Effector CD8-positive, alpha-beta T cell (primary cell): ENCODE results near the gene CD151.

Experiments
- DNase-seq: peaks from one replicate; lab custom pipeline; 2025; lab: John Stamatoyannopoulos, UW

The CD151 gene

DNA sequence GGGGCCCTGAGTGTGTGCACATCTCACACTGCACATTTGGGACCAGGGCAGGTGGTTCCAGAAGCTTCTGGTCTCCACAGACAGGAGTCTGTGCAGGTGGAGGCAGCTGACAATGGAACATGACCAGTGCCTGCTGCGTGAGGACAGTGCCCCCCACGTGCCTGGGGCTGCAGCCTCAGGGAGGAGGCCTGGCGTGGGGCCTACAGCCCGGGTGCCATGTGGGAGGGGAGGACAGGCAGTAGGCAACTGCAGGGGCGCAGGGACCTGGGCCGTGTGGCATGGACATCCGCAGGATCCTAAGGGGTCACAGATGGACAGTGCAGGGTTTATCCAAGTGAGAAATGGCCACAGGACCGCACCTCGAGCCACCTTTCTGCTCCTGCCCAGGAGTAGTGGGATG lies 38.7 kb downstream of the CD151 start:
- DNase-seq = no peak

- DNase-seq = no peak
Measured at GRCh38 chr11:872799-873198, 40.0 kb downstream of the CD151 start.

GRCh38 chr11:873706-874105 lies 41.0 kb downstream of the CD151 start:
- no peak for DNase-seq

DNA sequence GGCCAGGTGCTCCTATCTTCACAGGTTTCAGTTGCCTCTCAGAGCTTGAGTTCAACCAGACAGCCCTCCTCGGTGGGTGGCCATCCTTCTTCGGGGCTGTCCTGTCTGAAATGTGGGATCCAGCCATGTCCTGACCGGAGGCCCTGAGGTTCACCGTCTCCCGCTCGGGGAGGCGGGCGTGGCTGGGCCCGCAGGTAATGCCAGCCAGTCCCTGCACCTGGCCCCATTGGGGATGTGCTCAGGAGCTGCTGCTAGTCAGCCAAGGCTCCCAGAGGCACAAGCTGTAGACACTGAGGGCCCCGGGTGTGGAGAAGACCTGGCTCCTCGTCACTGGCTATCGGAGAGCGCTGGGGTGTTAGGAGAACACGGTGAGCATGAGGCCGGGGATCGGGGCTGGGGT lies 42.5 kb downstream of the CD151 start:
- no peak for DNase-seq

- no peak for DNase-seq
Measured at GRCh38 chr11:875769-876301, 43.1 kb downstream of the CD151 start.

DNA sequence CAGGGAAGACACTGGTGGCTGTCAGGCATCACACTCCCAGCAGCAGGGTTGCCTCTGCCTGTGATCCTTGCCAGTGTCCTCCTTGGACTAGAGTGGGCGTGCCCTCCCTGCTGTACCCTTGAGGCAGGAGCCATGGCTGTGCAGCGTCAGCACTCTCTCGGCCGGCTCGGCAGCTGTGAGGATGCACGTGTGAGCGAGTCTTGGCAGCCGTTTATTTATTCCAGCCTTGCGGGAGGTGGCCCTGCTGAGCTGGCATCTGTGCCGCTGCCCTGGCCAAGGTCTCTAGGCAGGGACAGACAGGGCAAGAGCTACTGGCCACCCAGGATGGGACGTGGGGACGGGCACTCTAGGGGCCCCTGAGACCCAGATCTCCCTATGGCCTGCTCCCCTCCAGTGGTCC lies 43.8 kb downstream of the CD151 start:
- no peak for DNase-seq

DNA sequence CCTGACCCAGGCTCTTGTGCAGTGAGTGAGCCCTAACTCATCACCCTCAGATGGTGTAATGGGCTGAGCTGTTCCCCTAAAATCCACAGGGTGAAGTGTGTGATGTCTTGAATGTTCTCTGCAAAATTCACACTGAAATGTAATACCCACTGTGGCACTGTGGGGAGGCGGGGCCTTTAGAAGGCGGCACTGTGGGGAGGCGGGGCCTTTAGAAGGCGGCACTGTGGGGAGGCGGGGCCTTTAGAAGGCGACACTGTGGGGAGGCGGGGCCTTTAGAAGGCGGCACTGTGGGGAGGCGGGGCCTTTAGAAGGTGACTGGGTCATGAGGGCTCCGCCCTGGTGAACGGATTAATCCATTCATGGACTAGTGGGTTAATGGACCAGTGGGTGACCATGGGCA lies 44.8 kb downstream of the CD151 start:
- no peak for DNase-seq

DNA sequence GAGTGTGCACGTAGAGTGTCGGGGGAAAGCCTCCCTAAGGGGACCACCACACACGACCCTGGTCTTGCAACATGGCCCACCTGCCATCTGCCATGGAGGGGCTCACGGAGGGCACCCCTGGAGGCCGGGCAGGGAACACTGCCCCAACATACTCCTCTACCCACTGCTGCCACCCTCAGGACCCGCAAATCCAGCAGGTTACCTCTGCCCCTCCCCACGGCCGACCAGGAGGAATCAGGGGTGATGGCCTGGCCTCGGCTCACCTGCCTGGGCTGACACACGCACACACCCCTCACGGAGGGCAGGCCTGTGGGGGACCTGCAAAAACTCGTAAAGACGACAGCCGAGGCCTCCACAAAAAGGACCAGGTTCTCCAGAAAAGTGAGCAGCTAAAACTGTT lies 47.7 kb downstream of the CD151 start:
- DNase-seq = no peak

- DNase-seq = no peak
Measured at GRCh38 chr11:882596-882995, 49.8 kb downstream of the CD151 start.

- no peak for DNase-seq
Measured at GRCh38 chr11:883527-883926, 50.8 kb downstream of the CD151 start.

- DNase-seq = no peak
Measured at GRCh38 chr11:884578-885070, 51.9 kb downstream of the CD151 start.

GRCh38 chr11:886568-886967 lies 53.8 kb downstream of the CD151 start:
- DNase-seq = no peak

DNA sequence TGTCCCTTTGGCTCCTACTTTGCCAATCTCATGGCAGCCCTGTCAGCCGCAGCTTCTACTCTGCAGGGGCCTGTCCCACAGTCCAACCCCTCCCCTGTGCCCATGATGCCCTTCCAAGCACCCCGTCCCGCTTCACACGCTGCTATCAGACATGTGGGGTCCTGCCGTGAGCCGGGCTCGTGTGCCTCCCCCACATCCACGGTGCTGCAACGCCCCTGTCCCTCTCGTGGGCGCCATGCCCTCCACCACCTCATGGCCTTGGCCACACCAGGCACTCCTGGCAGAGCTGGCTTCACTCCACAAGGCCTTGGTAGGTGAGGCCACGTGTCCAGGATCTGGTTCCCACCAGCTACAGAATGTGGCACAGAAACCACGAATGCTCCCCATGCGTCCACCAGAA lies 54.8 kb downstream of the CD151 start:
- DNase-seq = no peak
